DOHH2 (cell line): ENCODE data around the gene TLK1.

Experiments
- H3F3A ChIP-seq: fragments of 200-600 bp; sonication (generic), shearing (Covaris generic); 2 replicates; pipeline ENCODE4 v1.6.0; 2016; ENCODE audit warnings: antibody characterized with exemption, mild to moderate bottlenecking; ENCODE audit not compliant: control insufficient read depth, insufficient read depth
- H3K27ac ChIP-seq: fragments of 200-600 bp; sonication (generic); 2 replicates; pipeline ENCODE4 v1.5.1; 2014; ENCODE audit warnings: low read depth, mild to moderate bottlenecking, low read length, moderate library complexity
- H3K27me3 ChIP-seq: fragments of 200-600 bp; sonication (generic); 2 replicates; pipeline ENCODE4 v1.6.1; 2014; ENCODE audit warnings: mild to moderate bottlenecking, low read length, mixed read lengths; ENCODE audit not compliant: control insufficient read depth
- H3K36me3 ChIP-seq: fragments of 200-600 bp; sonication (generic); 2 replicates; pipeline ENCODE4 v1.6.1; 2014; ENCODE audit warnings: mild to moderate bottlenecking, low read length, moderate library complexity, mixed read lengths; ENCODE audit not compliant: control insufficient read depth
- H3K4me1 ChIP-seq: fragments of 200-600 bp; sonication (generic); 2 replicates; pipeline ENCODE4 v1.6.1; 2014; ENCODE audit warnings: mild to moderate bottlenecking, low read length, mixed read lengths; ENCODE audit not compliant: control insufficient read depth
- H3K4me2 ChIP-seq: fragments of 200-600 bp; sonication (generic); 2 replicates; pipeline ENCODE4 v1.6.0; 2014; ENCODE audit warnings: mild to moderate bottlenecking, low read length, moderate library complexity
- H3K4me3 ChIP-seq: fragments of 200-600 bp; sonication (generic); 2 replicates; pipeline ENCODE4 v1.5.1; 2014; ENCODE audit warnings: mild to moderate bottlenecking, low read length, mixed read lengths
- H3K79me2 ChIP-seq: fragments of 200-600 bp; sonication (generic); 2 replicates; pipeline ENCODE4 v1.6.1; 2014; ENCODE audit warnings: mild to moderate bottlenecking, low read length, mixed read lengths; ENCODE audit not compliant: control insufficient read depth
- H3K9me2 ChIP-seq: fragments of 200-600 bp; sonication (generic); replicated peaks from 2 replicates; pipeline ENCODE4 v1.6.1; 2014; ENCODE audit warnings: mild to moderate bottlenecking, low read length, mixed read lengths; ENCODE audit not compliant: control insufficient read depth
- H3K9me3 ChIP-seq: fragments of 200-600 bp; sonication (generic); 2 replicates; pipeline ENCODE4 v1.6.1; 2014; ENCODE audit warnings: antibody characterized with exemption, low read length, mixed read lengths; ENCODE audit not compliant: control insufficient read depth, insufficient read depth
- H4K20me1 ChIP-seq: fragments of 200-600 bp; sonication (generic); 2 replicates; pipeline ENCODE4 v1.6.0; 2014; ENCODE audit warnings: low read depth, mild to moderate bottlenecking, antibody characterized with exemption, low read length, moderate library complexity; ENCODE audit not compliant: control insufficient read depth, insufficient read depth
- CTCF ChIP-seq: fragments of 200-600 bp; sonication (generic); IDR thresholded peaks from one replicate; pipeline ENCODE4 v1.5.1; 2014; ENCODE audit warnings: antibody characterized with exemption, mild to moderate bottlenecking, low read depth, low read length; ENCODE audit not compliant: poor library complexity, severe bottlenecking
- EZH2phosphoT487 ChIP-seq: fragments of 200-600 bp; sonication (generic); IDR thresholded peaks from 2 replicates; pipeline ENCODE4 v1.6.1; 2017; ENCODE audit warnings: borderline replicate concordance, mild to moderate bottlenecking, antibody characterized with exemption, low read length, moderate library complexity, mixed read lengths

The TLK1 gene

GRCh38 chr2:171044416-171044815, 116.3 kb downstream of the TLK1 start:
- Histone ChIP-seq H3K9me3 (no peaks in the 10 kb centered on the region), H3K79me2 (no peaks in the 10 kb centered on the region), H3K4me3 (no peak overlapping the region), H3K4me1 (peaks cover 15% of the 10 kb centered on the region), H3K4me2 (no peak overlapping the region), H3K27me3 (no peaks in the 10 kb centered on the region), H3F3A (no peaks in the 10 kb centered on the region), H3K9me2 (no peaks in the 10 kb centered on the region), H3K27ac (no peak overlapping the region), H4K20me1 (no peaks in the 10 kb centered on the region), H3K36me3 (peaks cover 71% of the 10 kb centered on the region)
- no peak for TF ChIP-seq CTCF
- no peak for TF ChIP-seq EZH2phosphoT487

- Histone ChIP-seq H3K4me2 (no peak overlapping the region), H4K20me1 (no peaks in the 10 kb centered on the region), H3K4me1 (peaks cover 15% of the 10 kb centered on the region), H3K4me3 (no peak overlapping the region), H3K27me3 (no peaks in the 10 kb centered on the region), H3K27ac (no peak overlapping the region), H3F3A (peaks cover 3% of the 10 kb centered on the region; the same call in 1 of the 2 replicates), H3K9me3 (no peaks in the 10 kb centered on the region), H3K79me2 (no peaks in the 10 kb centered on the region), H3K9me2 (no peaks in the 10 kb centered on the region), H3K36me3 (peaks cover 70% of the 10 kb centered on the region)
- no peak for TF ChIP-seq CTCF
- no peak for TF ChIP-seq EZH2phosphoT487
These were observed 118.3 kb downstream of the TLK1 start for GRCh38 chr2:171042253-171042969.

- Histone ChIP-seq H3K36me3 (peaks cover 57% of the 10 kb centered on the region), H3K4me3 (no peak overlapping the region), H3K79me2 (no peaks in the 10 kb centered on the region), H3K9me2 (no peaks in the 10 kb centered on the region), H3K27ac (no peak overlapping the region), H4K20me1 (no peaks in the 10 kb centered on the region), H3K4me1 (peaks cover 3% of the 10 kb centered on the region; the same call in 1 of the 2 replicates), H3K9me3 (no peaks in the 10 kb centered on the region), H3F3A (peaks cover 3% of the 10 kb centered on the region; the same call in 1 of the 2 replicates), H3K27me3 (no peaks in the 10 kb centered on the region), H3K4me2 (no peak overlapping the region)
- TF ChIP-seq CTCF: no peak
- TF ChIP-seq EZH2phosphoT487: no peak
These were observed 124.2 kb downstream of the TLK1 start for GRCh38 chr2:171036532-171036931.
